GM23338 (cell line): Measurements from ENCODE around the gene MIER3. TPM values are rescaled to one million over a fixed set of nuclear protein-coding genes. Genes with fewer than 3 reads are reported as not detected.

Experiments used
- ATAC-seq: fragments of 200-7000 bp; cut with Tn5 transposase; 3 replicates; pipeline ENCODE4 v1.9.1; 2020
- DNase-seq: peaks from one replicate; pipeline ENCODE4 v3.0.0-alpha.2; 2015; ENCODE audit warnings: low spot score
- H2AFZ ChIP-seq: fragments of 200-600 bp; sonication (generic); 2 replicates; pipeline ENCODE4 v1.8.0; 2016; ENCODE audit warnings: antibody characterized with exemption, mild to moderate bottlenecking, moderate library complexity
- H3F3A ChIP-seq: fragments of 200-600 bp; sonication (generic); replicated peaks from 2 replicates; pipeline ENCODE4 v1.8.0; 2017; ENCODE audit warnings: antibody characterized with exemption, mixed run types, low read depth
- H3K27ac ChIP-seq: fragments of 200-600 bp; sonication (generic); 2 replicates; pipeline ENCODE4 v1.6.1; 2016; ENCODE audit warnings: low read depth
- H3K27me3 ChIP-seq: fragments of 200-600 bp; sonication (generic); 2 replicates; pipeline ENCODE4 v1.8.0; 2016; ENCODE audit warnings: mild to moderate bottlenecking, mixed run types, moderate library complexity; ENCODE audit not compliant: insufficient read depth
- H3K36me3 ChIP-seq: fragments of 200-600 bp; sonication (generic); 2 replicates; pipeline ENCODE4 v1.8.0; 2016; ENCODE audit warnings: mild to moderate bottlenecking; ENCODE audit not compliant: insufficient read depth
- H3K4me1 ChIP-seq: fragments of 200-600 bp; sonication (generic); 2 replicates; pipeline ENCODE4 v1.8.0; 2016; ENCODE audit warnings: mild to moderate bottlenecking, moderate library complexity; ENCODE audit not compliant: insufficient read depth
- H3K4me2 ChIP-seq: fragments of 200-600 bp; sonication (generic); 2 replicates; pipeline ENCODE4 v1.7.1; 2017; ENCODE audit warnings: mixed run types
- H3K4me3 ChIP-seq: fragments of 200-600 bp; sonication (generic); 2 replicates; pipeline ENCODE4 v1.6.1; 2016; ENCODE audit warnings: mixed run types
- H3K79me2 ChIP-seq: fragments of 200-600 bp; sonication (generic); replicated peaks from 2 replicates; pipeline ENCODE4 v1.8.0; 2017; ENCODE audit warnings: mild to moderate bottlenecking; ENCODE audit not compliant: insufficient read depth
- H3K9me2 ChIP-seq: fragments of 200-600 bp; sonication (generic); 2 replicates; pipeline ENCODE4 v1.8.0; 2017; ENCODE audit not compliant: insufficient read depth
- H4K20me1 ChIP-seq: fragments of 200-600 bp; sonication (generic); replicated peaks from 2 replicates; pipeline ENCODE4 v1.8.0; 2017; ENCODE audit warnings: mild to moderate bottlenecking; ENCODE audit not compliant: insufficient read depth
- H3K27ac Mint-ChIP-seq: 2 replicates; pipeline ENCODE4 v1.8.0; 2020; ENCODE audit warnings: inconsistent platforms, mild to moderate bottlenecking, moderate library complexity, mixed read lengths
- H3K27me3 Mint-ChIP-seq: 3 replicates; pipeline ENCODE4 v1.8.0; 2022; ENCODE audit warnings: low read depth, mild to moderate bottlenecking, moderate library complexity, mixed read lengths, inconsistent platforms; ENCODE audit not compliant: insufficient read depth, poor library complexity
- H3K36me3 Mint-ChIP-seq: 3 replicates; pipeline ENCODE4 v1.8.0; 2021; ENCODE audit warnings: low read depth, mild to moderate bottlenecking, inconsistent platforms, moderate library complexity, mixed read lengths
- H3K4me1 Mint-ChIP-seq: 3 replicates; pipeline ENCODE4 v1.8.0; 2020; ENCODE audit warnings: mild to moderate bottlenecking, inconsistent platforms, mixed read lengths
- H3K4me3 Mint-ChIP-seq: 3 replicates; pipeline ENCODE4 v1.8.0; 2021; ENCODE audit warnings: moderate library complexity, mild to moderate bottlenecking, inconsistent platforms, mixed read lengths
- H3K9me3 Mint-ChIP-seq: 3 replicates; pipeline ENCODE4 v1.8.0; 2020; ENCODE audit warnings: moderate library complexity, mild to moderate bottlenecking, inconsistent platforms, mixed read lengths
- CREB1 ChIP-seq: fragments of 250-450 bp; sonication (Bioruptor Pico); IDR thresholded peaks from 2 replicates; pipeline ENCODE4 v1.5.0; 2020; ENCODE audit warnings: low read depth, mild to moderate bottlenecking, moderate library complexity
- CTCF ChIP-seq, 2 experiments: fragments of 200-600 bp in 1 of 2; sonication (generic) in 1 of 2; conservative IDR thresholded peaks; 2 replicates each; pipeline versions ENCODE4 v1.5.1 to v1.6.1; 2016 to 2017; ENCODE audit warnings: antibody characterized with exemption in 2 of 2, low read depth in 2 of 2, mild to moderate bottlenecking in 2 of 2, moderate library complexity in 1 of 2
- ETS1 ChIP-seq: IDR thresholded peaks from 2 replicates; pipeline ENCODE4 v1.6.1; 2016; ENCODE audit warnings: antibody characterized with exemption
- EZH2 ChIP-seq: fragments of 200-600 bp; sonication (generic); IDR thresholded peaks from one replicate; pipeline ENCODE4 v1.8.0; 2017; ENCODE audit warnings: antibody characterized with exemption, mild to moderate bottlenecking, low read depth; ENCODE audit not compliant: unreplicated experiment
- EZH2phosphoT487 ChIP-seq: fragments of 200-600 bp; sonication (generic); IDR thresholded peaks from one replicate; pipeline ENCODE4 v1.8.1; 2018; ENCODE audit warnings: antibody characterized with exemption; ENCODE audit not compliant: unreplicated experiment
- JUNB ChIP-seq: IDR thresholded peaks from one replicate; pipeline ENCODE4 v1.6.1; 2016; ENCODE audit warnings: antibody characterized with exemption; ENCODE audit not compliant: unreplicated experiment
- NANOG ChIP-seq: IDR thresholded peaks from 2 replicates; pipeline ENCODE4 v1.6.1; 2016; ENCODE audit warnings: antibody characterized with exemption, borderline replicate concordance
- POLR2AphosphoS5 ChIP-seq: IDR thresholded peaks from 2 replicates; pipeline ENCODE4 v1.6.1; 2016; ENCODE audit warnings: antibody characterized with exemption, low read depth
- REST ChIP-seq: IDR thresholded peaks from one replicate; pipeline ENCODE4 v1.6.1; 2018; ENCODE audit warnings: antibody characterized with exemption; ENCODE audit not compliant: unreplicated experiment
- STAT1 ChIP-seq: IDR thresholded peaks from one replicate; pipeline ENCODE4 v1.6.1; 2016; ENCODE audit warnings: antibody characterized with exemption; ENCODE audit not compliant: unreplicated experiment
- ZNF114 ChIP-seq: fragments of 250-450 bp; sonication (Bioruptor Pico); IDR thresholded peaks from 2 replicates; pipeline ENCODE4 v1.5.0; 2020; ENCODE audit warnings: mild to moderate bottlenecking, moderate library complexity
- ZNF331 ChIP-seq: fragments of 250-450 bp; sonication (Bioruptor Pico); IDR thresholded peaks from 2 replicates; pipeline ENCODE4 v1.5.0; 2020; ENCODE audit warnings: low read depth, mild to moderate bottlenecking, moderate library complexity
- ZNF462 ChIP-seq: fragments of 250-450 bp; sonication (Bioruptor Pico); IDR thresholded peaks from 2 replicates; pipeline ENCODE4 v1.5.0; 2020; ENCODE audit warnings: mild to moderate bottlenecking, moderate library complexity
- polyA plus RNA-seq: library from polyadenylated mRNA; unstranded; fragments of >200 nt; fragmentation: Nextera tagmentation; extraction: Ambion mirVana; gene quantifications from 2 replicates; pipeline ENCODE4 v1.2.1, GENCODE V29; 2016
- total RNA-seq: library from RNA; depleted of rRNA; stranded (reverse); fragments of >200 nt; shearing (Covaris generic); gene quantifications from 2 replicates; pipeline ENCODE4 v1.2.3, GENCODE V29; 2014

The MIER3 gene
- total and polyA plus RNA-seq, 2 experiments from 2014 or later: 12.0 to 36.3 TPM

- no peak overlapping the region for H3K4me3 Mint-ChIP-seq
- Histone ChIP-seq H3K36me3 (peaks cover 73% of the 10 kb centered on the region), H3F3A (no peaks in the 10 kb centered on the region), H3K27ac (no peak overlapping the region), H3K4me3 (no peak overlapping the region), H3K4me2 (no peak overlapping the region), H3K9me2 (no peaks in the 10 kb centered on the region), H3K27me3 (no peaks in the 10 kb centered on the region), H4K20me1 (peaks cover 25% of the 10 kb centered on the region), H3K79me2 (0 out of 2 replicates have a peak, but pooled peaks cover 16% of the 10 kb centered on the region), H3K4me1 (no peaks in the 10 kb centered on the region), H2AFZ (no peak overlapping the region)
- TF ChIP-seq EZH2phosphoT487: no peak
- no peak for TF ChIP-seq NANOG
- no peak for TF ChIP-seq ZNF462 (CRISPR knock-in tag)
- no peak for TF ChIP-seq CREB1
- TF ChIP-seq ETS1: no peak
- TF ChIP-seq EZH2: no peak
- TF ChIP-seq ZNF331: no peak
- no peak for TF ChIP-seq ZNF114 (CRISPR knock-in tag)
- TF ChIP-seq REST: no peak
- TF ChIP-seq JUNB: no peak
- TF ChIP-seq STAT1: no peak
- TF ChIP-seq CTCF (conservative IDR thresholded peaks at IDR 0.05; ENCODE audit: low read depth in 2 of 2): no peak
- no peak for TF ChIP-seq POLR2AphosphoS5
- ATAC-seq (no peak), DNase-seq (no peak)
- no peaks in the 10 kb centered on the region for H3K9me3 Mint-ChIP-seq
- no peaks in the 10 kb centered on the region for H3K4me1 Mint-ChIP-seq
- peaks cover 81% of the 10 kb centered on the region for H3K36me3 Mint-ChIP-seq
- no peak overlapping the region for H3K27ac Mint-ChIP-seq
- peaks cover 2% of the 10 kb centered on the region for H3K27me3 Mint-ChIP-seq
Measured at GRCh38 chr5:56938858-56939257, 13.1 kb downstream of the MIER3 start.
